ENCODE results near the gene PDCD4.

PDCD4 gene

DNA sequence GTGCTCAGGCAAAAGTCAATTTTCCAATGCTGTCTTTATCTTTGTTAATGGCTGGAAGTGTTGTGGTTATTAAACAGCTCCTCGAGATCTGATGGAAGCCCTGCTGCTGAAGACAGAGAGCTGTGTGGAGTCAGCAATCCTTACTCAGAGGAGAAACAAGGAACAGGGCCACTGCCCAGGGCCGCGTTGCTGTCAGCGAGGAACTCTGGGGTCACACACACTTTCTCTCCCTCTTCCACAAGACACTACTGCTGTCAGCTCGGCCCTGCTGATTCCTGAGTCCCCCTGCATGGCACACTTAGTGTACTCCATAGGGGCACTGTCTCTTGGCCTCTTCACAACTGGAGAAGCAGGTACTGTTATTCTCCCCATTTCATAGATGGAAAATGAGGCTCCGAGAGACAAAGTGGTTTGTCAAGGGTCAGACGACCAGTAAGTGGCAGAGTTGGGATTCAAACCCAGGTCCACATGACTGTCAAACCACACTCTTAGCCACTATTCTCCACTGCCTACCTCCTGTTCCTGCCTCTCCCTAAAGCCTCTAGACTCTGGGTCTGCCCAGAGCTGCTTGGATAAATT is 29.3 kb upstream of the PDCD4 start:
- no peak for DNase-seq

DNA sequence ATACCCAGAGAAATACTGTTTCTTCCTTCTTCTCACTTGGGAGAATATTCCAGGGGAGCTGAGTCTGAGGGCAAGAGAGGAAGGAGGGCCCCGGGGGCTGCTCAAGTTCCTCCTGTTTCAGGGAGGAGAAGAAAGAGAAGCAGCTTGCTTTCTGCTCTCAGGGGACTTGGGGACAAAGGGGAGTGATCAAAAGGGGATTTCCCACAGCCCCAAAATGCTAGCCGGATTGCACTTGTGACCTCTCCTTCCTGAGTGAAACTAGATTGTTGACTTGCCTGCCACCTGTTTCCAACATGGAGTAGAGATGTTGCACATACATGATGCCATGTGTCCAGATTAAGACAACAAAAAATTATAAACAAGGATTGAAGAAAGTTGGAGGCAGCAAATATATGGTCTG is 28.7 kb upstream of the PDCD4 start:
- DNase-seq: peak; percentile 69

DNA sequence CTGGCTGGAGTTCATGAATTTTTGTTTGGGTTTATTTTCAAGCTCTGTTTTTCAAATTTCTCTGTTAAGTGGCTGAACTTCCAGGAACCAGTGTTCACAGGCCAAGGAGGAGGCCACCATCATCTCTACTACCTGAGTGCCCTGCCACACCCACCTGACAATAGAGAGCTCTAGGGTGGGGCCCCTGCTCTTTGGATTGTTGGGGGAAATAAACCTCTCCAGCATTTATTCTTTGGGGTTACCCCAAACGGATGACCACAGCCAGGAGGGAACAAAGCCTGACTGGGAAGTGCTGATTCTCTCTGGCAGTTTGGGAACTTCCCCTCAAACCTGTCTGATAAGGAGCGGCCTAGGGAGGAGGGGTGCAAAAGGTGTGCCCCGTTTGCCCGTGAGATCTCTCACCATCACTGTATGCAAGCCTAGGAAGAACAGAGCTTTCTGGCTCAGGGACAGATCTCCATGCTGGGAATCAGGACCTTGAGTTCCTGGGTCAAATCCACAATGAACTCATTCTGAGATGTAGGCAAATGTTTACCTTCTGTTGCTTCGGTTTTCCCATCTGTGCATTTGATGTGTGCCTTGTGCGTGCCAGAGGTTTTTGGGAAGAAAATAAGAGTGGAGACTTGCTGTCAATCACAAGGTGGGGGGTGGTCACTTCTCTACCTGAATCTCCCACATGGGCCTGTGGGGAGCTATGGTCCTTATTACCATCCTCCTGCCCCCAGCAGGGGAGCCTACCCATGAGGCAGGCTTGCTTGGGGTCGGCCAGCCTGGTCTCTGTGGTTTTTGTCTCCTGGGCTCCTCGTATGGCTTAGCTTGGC is 27.7 kb upstream of the PDCD4 start:
- DNase-seq: no peak

DNA sequence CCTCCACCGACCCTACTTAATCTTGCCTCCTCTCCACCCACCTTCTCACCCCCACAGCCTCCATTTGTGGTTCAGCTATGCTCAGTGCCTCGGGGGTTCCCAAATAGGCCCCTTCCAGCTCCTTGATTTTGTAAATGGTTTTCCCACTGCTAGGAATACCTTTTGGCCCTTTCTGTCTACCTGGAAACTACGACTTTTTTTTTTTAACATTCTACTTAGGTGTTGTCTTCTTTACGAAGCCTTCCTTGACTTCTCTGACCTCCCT is 27.2 kb upstream of the PDCD4 start:
- DNase-seq: no peak

DNA sequence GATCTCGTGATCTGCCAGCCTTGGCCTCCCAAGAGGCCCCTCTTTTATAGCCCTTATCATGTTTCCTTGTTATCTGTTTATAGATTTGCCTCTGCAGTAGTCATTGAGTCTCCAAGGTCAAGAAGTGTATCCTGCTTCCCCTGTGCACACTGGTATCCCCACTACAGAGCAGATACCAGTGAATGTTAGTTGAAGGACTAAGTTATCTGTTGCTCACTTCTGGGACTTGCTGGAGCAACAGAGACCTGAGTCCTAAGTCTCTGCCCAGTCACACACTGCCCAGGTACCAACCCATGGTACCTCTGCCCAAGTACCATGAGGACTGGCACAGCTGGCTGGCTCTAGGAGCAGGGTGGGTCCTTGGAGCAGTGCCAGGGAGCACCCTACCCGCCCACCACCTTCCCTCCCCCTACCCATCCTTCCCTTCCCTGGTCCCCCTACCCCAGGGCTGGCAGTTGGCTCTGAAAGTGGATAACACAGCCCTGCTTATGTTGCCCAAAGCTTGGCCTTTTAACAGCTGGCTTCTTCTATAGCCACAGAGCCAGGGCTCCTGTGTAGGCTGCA is 26.5 kb upstream of the PDCD4 start:
- DNase-seq: no peak

DNA sequence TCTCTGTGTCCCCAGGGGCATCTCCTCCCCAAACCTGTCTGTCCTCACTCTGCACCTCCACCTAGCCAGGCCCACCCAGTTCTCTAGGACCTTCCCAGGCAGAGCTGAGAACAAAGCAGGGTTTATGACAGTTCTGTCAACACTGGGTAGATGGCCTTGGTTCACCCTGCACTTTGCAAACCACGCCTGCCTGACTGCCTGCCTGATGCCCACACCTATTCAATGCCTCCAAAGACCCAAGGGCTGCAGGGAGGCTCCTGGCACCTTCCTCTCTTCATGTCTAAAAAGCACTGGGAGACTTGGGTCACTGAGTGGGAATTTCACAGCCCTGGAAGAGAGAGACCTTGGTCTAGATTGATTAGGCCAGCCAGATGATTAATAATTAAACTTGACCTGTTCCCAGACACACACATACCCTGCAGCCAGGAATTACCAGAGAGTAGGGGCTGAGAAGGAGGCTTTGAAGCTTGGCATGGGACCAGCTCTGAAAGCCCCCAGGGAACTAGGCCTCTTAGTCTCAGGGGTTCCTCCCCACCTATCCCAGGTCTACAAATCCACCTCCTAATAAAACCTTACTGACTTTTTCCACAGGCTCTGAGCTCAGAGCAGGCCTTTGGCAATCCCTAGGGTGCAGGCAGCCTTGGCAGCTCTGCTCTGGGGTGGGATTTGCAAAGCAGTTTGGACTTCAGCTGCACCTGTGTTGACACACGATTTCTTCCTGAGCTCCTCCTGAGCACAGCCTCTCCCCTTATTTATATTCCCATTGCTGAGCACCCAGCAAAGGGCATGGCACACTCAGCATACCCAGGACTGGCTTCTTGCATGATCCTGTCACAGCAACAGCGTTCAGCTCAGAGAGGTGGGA is 25.7 kb upstream of the PDCD4 start:
- no peak for DNase-seq

DNA sequence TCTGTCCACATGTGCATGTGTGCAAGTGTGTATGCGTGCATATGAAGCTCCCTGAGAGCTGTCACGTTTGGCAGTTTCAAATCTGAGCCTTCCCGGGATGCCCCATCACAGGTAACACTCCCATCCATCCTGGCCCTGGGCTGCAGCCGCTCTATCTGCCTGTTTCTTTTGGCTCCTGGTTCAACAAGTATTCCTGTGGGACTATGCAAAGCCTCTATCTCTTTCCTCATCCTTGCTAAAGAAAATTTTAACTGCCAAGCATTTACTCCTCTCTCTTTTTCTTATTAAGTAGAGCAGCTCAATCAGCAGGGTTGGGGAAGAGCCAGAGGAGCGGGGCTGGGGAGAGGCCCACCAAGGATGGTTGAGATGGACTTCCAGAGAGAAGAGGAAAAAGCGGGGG is 24.4 kb upstream of the PDCD4 start:
- no peak for DNase-seq

DNA sequence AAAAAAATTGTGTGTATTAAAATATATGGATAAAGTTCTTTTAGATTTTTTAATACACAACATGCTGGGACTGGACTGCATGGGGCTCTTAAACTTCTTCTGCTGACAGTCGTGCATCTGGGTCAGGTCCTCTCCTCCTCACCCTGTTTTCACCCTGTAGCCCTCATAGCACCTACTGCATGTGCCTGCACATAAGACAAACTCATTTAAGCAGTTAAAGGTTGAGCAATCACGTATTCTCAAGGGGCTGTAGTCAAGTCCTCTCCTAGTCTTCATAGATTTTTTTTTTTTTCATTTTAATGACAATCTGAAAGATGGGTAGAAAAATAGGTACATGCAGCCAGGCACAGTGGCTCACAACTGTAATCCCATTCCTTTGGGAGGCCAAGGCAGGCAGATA is 23.6 kb upstream of the PDCD4 start:
- DNase-seq: no peak

DNA sequence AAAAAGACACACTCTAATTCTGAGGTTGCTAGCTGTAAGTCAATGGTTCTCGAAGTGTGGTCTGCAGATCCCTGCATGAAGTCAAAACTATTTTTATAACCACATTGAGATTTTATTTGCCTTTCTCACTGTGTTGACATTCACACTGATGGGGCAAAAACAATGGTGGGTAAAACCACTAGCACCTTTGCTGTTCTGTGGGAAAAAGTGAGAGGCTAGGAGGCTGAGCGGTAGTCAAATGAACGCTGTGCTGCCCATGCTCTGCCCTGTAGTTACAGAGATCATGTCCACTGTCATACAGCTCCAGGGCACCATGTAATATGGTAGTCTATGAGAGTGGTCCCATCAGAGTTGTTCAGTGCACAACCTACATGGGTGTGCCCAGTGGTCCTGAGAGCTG is 21.6 kb upstream of the PDCD4 start:
- DNase-seq: peak; percentile 52

DNA sequence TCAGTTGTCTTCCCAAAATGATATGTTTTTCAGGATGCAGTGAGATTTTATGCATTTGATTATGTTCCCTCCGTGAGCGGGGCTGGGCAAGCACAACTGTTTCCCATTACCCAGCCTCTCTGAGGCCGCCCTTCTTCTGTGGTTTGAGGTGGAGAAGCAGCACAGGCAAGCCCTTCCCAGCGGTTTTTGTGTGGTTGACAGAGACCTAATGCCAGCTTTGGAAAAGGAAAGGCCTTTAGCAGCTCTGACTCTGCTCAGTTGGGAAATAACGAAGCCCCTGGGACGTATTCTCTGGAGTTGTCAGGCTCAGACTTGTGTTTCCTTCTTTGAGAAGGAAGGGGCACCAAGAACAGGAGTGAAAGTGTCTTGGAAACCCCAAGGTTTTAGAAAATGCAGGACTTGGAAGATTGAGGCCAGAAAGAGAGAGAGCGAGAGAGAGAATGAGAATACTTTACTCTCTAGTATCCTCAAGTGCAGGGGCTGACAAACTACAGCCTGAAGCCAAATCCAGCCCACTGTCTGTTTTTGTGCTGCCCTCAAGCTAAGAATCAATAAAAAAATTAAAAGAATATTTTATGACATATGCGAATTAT is 20.6 kb upstream of the PDCD4 start:
- no peak for DNase-seq

DNA sequence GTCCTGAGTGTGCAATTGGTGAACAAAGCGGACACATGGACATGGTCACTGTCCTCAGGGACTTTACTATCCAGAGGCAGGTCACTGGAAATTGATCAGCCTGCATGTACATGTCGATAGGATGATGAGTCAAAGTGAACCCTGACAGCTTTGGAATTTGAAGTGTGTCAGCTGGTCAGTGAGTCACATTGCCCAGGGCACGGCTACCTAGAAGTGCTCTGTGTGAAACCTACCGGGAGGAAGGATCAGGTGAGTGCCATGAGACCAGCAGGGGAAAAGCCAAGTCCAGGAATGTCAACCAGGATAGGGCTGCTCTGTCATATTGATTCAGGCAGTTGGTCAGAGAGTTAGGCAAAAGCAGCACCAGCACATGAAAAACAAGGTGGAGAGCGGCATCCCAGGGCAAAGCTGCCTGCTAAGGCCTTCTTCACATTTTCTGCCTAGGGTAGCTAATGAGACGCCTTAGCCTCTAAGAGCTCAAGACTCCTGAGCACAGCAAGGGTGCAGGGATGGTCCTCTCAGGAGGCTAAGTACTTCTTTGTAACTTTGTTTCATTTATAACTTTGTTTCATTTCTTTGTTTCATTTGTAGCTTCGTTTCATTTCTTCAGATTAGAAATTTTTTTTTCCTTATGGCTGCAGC is 19.4 kb upstream of the PDCD4 start:
- DNase-seq: no peak

DNA sequence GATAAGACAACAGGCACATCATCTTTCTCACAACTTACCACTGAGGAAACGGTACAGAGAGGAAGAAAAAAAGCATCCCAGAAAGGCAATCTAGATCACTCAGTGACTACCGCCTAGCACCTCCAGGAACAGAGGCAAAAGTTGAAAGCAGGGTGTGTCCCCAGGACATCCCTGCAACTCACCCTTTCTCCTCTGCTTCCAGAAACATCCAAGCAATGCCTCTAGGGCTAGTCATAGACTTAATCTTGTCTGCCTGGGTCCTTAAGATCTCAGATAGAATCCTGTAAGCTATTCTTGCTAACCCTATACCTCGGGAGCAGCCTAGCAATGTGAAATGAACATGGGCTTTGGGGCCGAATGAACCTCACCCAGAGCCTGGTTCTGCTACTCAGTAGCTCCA is 18.8 kb upstream of the PDCD4 start:
- no peak for DNase-seq

DNA sequence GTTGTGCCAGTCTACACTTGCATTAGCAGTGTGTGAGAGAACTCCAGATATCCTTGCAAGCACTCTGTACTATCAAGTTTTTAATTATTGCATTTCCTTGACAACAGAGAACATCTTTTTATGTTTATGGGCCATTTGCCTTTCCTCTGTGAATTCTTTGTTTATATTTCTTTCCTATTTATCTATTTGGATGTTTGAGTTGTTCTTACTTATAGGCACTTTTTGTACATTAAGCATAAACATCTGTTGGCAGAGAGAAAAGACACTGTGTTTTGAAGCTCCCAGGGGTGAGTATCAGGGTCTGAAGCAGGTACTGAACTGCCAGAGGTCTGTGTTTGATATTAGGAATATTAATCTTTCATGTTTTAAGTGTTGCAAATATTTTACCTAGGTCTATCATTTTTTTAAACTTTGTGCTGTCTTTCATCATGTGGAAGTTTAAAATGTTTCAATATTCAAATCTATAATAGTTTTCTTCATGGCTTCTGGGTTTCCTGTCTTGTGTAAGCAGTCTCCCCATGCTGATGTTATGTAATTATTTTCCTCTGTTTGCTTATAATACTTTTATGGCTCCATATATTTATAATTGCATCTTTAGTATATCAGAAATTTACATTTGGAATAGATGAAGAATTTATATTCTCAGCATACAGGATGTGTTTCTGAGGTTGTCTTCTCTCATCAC is 17.7 kb upstream of the PDCD4 start:
- no peak for DNase-seq

DNA sequence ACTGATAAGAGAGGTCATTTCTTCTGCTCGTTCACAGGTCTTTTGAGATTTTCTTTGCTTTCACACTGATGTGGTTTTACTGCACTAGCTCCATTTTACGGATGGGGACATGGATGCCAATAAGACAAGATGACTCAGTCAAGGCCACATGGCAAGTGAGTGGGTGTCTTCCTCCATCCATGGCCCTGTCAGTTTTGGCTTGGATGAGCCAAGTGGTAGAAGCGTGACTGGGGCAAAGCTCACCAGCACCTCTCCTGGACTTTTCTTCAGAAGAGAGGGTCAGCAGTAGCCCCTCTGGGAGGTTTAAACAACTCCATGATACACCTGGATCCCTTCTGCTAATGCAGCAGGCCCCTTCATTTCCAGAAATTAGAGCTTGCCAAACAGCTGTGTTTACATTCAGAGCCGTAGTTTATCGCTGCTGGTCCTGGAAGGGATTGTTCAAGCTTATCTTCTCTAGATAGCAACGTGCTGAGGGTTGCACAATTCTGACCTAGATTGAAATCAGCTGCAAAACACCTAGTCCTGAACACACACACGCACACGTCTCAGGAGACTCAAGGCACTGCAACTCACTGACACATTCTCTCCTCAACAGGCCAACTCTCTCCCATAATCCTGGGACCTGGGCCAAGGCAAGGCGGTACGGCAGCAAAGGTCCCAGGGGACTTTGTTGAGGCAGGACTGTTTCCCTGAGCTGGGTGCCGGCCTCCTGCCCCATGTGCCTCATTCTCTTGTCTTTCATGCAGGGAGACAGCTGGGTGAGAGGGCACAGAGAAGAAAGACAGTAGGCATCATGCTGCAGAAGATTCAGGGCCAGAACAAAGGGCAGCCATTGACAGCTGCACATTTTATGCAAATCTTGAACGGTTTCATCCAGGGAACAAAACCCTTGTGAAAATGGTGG is 14.2 kb upstream of the PDCD4 start:
- peak; percentile 46 for DNase-seq

DNA sequence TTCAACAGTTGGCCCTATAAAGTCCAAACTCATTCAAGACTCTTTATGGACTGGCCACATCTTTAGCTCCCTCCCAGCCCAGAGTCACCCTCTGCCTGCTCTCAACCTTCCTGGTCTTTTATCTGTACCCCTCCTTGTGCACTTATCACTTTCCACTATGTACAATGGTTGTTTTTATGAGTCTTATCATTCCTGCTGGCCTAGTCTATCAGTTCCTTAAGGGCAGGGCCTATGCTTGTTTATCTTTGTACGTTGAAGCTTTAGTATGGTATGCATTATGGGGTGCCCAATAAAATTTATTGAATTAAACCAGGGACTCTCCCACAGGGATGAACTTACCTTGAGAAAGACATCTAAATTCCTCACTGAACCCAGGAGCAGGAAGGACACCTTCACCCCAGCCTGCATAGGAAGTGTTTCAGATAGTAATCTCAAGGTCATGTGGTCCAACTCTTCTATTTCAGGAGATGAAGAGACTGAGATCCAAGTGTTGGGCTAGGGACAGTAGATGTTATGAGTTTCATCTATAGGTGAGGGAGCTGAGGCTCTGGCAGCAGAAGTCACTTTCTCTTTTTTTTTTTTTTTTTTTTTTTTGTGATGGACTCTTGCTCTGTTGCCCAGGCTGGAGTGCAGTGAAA is 13.3 kb upstream of the PDCD4 start:
- no peak for DNase-seq

DNA sequence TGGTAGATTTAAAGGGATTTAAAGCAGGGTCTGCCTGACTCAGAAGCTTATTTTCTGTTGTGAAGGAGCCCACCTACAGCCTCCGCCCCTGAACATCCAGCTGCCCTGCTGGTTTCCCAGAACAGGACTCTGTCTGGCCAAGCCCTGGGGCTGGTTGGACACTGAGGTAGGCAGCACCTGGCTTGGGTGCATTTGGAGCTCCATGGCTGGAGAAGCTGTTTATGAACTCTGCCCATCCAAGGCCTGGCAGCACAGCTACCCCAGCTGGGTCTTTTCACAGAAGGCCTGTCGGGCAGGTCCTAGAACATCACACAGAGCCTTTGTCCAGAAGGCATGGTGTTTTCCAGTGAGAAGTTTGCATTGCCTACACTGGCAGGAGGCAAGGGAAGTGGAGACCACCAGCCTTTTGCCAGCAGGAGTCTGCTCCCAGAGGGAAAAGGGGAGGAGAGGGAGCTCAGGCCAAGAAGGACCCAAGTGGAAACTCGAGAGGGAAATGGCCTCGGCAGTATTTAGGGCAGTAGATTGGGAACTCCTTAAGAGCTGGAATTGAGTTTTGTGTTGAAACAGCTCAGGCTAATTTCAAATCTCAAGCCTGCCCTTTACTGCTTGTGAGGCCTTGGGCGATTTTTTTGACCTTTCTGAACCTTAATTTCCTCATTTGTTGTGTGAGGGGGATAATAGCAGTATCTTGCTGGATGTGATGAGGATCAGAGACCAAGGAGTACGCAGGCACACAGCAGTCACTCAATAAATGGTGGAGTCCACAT is 12.3 kb upstream of the PDCD4 start:
- no peak for DNase-seq

DNA sequence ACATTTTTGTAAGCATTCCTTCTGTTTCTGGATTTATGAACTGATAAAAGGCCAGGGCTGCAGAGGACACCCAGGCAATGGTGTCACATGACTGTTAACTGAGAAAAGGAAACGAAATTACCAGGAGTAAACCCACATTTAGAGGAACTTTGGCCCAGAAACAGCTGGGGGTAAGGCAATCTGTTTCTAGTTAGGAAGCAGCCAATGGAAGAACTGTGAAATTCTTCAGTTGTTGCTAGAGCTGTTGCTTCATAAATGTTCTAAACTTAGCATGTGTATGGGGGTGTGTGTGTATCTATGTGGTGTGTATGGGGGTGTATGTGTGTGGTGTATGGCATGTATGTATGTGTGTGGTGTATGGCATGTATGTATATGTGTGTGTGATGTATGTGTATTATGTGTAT is 11.8 kb upstream of the PDCD4 start:
- DNase-seq: no peak

DNA sequence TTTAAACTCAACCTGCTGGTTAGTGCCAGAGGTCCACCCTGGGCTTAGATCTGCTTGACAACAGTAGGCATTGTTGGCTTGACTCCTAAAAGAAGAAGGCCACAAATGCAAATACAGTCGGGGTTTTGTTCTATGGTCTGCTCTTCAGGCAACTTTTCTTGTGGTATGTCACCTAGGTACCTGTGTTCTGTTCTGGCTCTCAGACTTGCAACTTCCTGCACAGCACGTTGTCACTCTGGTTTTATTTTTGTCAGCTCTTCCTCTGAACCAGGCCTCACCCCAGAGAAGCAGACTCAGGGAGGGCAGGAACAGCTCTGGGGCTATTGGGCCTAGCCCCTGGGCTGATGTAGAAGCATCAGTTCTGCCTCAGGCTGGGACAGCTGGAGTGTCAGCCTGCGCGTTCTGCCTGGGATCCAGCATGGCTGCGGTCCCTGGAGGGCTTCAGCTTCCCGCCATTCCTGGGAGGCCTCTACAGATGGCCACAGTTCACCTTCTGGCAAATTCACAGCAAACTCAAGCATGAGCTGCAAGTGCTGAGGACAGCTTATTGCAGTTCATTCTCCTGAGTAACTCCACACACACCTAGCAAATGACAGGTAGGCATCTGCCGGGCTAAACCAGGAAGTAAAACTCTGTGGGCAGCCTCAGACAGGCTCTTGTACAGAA is 11.0 kb upstream of the PDCD4 start:
- peak; percentile 80 for DNase-seq

DNA sequence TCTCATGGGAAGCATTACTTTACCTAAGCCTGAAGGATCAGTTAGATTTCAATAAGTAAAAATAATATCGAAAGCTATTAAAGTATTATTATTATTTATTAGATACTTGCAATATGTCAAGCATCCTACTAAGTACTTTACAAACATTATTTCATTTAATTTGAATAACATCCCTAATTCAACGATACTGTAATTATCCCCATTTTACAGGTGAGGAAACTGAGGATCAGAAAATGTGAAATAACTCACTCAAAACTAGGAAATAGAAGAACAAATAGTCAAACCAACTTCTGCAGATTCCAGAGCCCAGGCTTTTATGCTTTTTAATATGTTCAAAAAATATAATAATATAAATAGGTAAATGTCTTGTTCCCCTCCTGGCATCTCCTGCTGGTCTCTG is 10.3 kb upstream of the PDCD4 start:
- DNase-seq: no peak
